ENCODE measurements around the gene UROS. TPM values are rescaled to one million over a fixed set of nuclear protein-coding genes. Genes with fewer than 3 reads are reported as not detected.

UROS gene
- total and polyA plus RNA-seq, 7 donors, result 26.1 to 46.7 (median 35.4) TPM

DNA sequence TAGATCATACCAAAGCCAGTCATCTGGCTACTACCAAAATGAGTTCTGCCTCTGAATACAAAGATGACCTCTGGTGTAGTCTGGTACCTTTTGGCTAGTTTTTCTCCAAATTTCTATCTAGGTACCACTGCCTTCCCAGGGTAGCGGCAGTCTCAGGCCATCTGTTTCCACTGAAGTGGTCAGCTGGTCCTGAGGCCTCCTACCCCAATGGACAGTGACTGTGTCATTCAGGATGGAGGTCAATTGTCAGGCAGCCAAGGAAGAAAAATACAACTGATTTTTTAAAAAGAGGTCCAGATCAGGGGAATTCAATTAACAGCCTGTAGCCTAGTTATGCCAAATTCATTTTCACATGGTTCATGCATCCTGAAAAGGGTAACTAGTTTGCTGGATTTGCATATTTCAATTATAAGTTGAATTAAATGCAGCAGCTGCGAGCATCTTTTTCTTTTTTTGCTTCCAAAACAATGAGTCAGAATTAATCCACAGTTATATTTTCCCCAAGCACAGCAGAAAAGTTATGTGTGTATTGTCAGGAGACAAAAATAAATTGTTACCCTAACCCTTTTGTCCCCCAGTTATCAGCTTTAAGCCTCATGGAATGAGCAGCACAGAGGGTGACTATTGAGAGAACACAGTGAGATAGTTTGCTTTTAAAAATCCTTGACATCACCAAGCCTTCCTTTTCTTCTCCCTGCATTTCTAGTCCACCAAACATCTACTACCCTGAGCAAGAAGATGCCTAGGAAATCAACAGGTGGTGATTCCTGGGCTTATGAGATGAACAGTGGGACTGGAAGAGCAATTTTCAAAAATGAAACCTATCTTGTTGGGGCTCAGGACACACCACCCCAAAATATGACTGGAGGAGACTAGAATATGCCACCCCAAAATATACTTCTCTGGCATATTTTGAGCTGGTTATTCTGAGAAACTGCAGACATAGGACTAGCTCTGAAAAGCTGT, 28.0 kb upstream of the UROS start:
- WGBS, 2 donors, result 88 to 94% methylated on average over 2 of the region's 2 CpGs
- peaks cover 0 to 62% (median 17%) of the 10 kb centered on the region in 4 donors for H3K36me3 ChIP-seq
- H3K9me3 ChIP-seq, result no peaks in the 10 kb centered on the region
- DNase-seq, result no peak
- H3K27ac ChIP-seq, result no peak overlapping the region
- H3K4me1 ChIP-seq, result no peaks in the 10 kb centered on the region
- intact Hi-C loops (cut with DNase I), result no loop called here
- TF ChIP-seq, protein P1, sequence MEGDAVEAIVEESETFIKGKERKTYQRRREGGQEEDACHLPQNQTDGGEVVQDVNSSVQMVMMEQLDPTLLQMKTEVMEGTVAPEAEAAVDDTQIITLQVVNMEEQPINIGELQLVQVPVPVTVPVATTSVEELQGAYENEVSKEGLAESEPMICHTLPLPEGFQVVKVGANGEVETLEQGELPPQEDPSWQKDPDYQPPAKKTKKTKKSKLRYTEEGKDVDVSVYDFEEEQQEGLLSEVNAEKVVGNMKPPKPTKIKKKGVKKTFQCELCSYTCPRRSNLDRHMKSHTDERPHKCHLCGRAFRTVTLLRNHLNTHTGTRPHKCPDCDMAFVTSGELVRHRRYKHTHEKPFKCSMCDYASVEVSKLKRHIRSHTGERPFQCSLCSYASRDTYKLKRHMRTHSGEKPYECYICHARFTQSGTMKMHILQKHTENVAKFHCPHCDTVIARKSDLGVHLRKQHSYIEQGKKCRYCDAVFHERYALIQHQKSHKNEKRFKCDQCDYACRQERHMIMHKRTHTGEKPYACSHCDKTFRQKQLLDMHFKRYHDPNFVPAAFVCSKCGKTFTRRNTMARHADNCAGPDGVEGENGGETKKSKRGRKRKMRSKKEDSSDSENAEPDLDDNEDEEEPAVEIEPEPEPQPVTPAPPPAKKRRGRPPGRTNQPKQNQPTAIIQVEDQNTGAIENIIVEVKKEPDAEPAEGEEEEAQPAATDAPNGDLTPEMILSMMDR (IDR thresholded peaks at IDR 0.05), result no peak
- no peak for TF ChIP-seq EP300 (IDR thresholded peaks at IDR 0.05)
- no peak for TF ChIP-seq POLR2AphosphoS5 (IDR thresholded peaks at IDR 0.05)
- no peak for TF ChIP-seq POLR2A (IDR thresholded peaks at IDR 0.05)
- no peaks in the 10 kb centered on the region for H3K27me3 ChIP-seq
- H3K4me3 ChIP-seq, result no peak overlapping the region

DNA sequence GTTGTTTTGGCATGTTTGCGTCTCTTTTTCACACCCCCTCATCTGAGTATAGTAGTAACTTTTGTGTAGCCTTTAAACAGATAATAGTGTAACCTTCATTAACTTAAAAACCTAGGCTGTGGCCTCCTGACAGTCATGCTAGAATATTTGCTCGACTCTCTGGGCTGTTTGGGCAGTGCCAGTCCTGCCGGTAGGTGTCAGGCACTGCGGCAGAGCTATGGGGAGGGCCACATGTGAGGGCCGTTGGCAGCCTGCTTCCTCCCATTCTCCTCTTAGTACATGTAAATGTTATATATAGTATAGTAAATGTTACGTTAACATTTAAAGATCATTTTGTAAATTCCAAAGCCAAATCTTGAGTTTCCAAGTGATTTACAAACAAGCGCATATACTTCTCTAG, 26.4 kb upstream of the UROS start:
- Histone ChIP-seq H3K4me1 (peaks cover 0 to 6% (median 3%) of the 10 kb centered on the region in 4 donors), H3K27ac (no peak overlapping the region), H3K4me3 (no peak overlapping the region), H3K36me3 (peaks cover 0 to 64% (median 17%) of the 10 kb centered on the region in 4 donors), H3K27me3 (no peaks in the 10 kb centered on the region), H3K9me3 (no peaks in the 10 kb centered on the region)
- WGBS, 2 donors, result 89% methylated on average over 7 of the region's 7 CpGs
- no peak for DNase-seq
- intact Hi-C loops (cut with DNase I), result loop anchor here (1.0 kb wide), 1 partner anchor 17 kb away; no protein-coding TSS in a partner anchor
- TF ChIP-seq POLR2AphosphoS5 (IDR thresholded peaks at IDR 0.05) (no peak), EP300 (IDR thresholded peaks at IDR 0.05) (no peak), POLR2A (IDR thresholded peaks at IDR 0.05) (no peak)
- TF ChIP-seq, protein P1 (IDR thresholded peaks at IDR 0.05), result no peak

DNA sequence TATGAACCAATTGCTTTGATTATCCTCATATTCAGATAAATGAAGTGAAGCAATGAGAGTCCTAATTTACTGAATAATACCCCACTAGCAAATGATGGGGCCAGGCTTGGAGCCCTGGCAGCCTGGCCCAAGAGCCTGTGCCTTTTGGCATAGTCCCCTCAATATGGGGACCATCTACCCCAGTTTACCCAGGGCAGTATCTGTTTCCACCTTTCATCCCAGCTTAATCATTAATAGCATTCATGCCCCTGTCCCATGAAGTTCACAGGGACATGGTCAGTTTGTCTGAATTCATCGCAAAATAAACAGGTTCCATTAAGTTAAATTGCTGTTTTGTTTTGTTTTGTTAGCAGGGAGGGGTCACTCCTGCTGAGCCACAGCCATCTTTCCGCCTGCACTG, 25.8 kb upstream of the UROS start:
- Histone ChIP-seq H3K36me3 (peaks cover 0 to 65% (median 17%) of the 10 kb centered on the region in 4 donors), H3K27me3 (no peaks in the 10 kb centered on the region), H3K4me1 (peaks cover 0 to 6% (median 3%) of the 10 kb centered on the region in 4 donors), H3K27ac (no peak overlapping the region), H3K9me3 (no peaks in the 10 kb centered on the region), H3K4me3 (no peak overlapping the region)
- DNase-seq, result no peak
- intact Hi-C loops (cut with DNase I), result loop anchor here (1.0 kb wide), 1 partner anchor 17 kb away; no protein-coding TSS in a partner anchor
- TF ChIP-seq POLR2A (IDR thresholded peaks at IDR 0.05), result no peak
- no peak for TF ChIP-seq EP300 (IDR thresholded peaks at IDR 0.05)
- no peak for TF ChIP-seq POLR2AphosphoS5 (IDR thresholded peaks at IDR 0.05)
- TF ChIP-seq, protein P1 (IDR thresholded peaks at IDR 0.05), result no peak
- 94 to 95% methylated on average over 2 of the region's 2 CpGs for WGBS, 2 donors

DNA sequence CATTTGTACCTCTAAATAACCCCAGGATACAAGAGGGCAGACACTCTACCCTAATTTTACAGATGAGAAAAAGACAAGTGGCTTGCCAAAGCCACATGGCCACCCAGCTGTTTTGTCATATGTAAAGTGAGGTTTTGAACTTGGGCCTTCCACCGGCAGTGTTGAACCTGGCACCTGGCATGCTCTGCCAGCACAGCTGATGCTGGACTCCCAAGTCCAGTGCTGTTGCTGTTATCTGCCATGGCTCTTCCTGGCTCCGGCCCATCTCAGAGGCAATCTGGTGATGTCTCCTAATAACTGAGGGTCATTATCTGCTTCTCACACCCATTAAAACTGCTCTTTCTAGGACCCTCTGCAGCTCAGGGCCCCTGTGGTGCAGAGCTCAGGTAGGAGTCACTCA, 25.3 kb upstream of the UROS start:
- intact Hi-C loops (cut with DNase I), result no loop called here
- no peaks in the 10 kb centered on the region for H3K9me3 ChIP-seq
- H3K4me1 ChIP-seq, result peaks cover 0 to 6% (median 3%) of the 10 kb centered on the region in 4 donors
- H3K4me3 ChIP-seq, result no peak overlapping the region
- DNase-seq, result no peak
- WGBS, 2 donors, result 96 to 97% methylated on average over 2 of the region's 2 CpGs
- H3K36me3 ChIP-seq, result peaks cover 0 to 69% (median 17%) of the 10 kb centered on the region in 4 donors
- H3K27me3 ChIP-seq, result no peaks in the 10 kb centered on the region
- no peak for TF ChIP-seq EP300 (IDR thresholded peaks at IDR 0.05)
- no peak for TF ChIP-seq POLR2A (IDR thresholded peaks at IDR 0.05)
- TF ChIP-seq POLR2AphosphoS5 (IDR thresholded peaks at IDR 0.05), result no peak
- TF ChIP-seq, protein P1 (IDR thresholded peaks at IDR 0.05), result no peak
- no peak overlapping the region for H3K27ac ChIP-seq
